Thoracic aorta (tissue), 2 donors: ENCODE results near the gene ATP10A. TPM values are rescaled to one million over a fixed set of nuclear protein-coding genes. Genes with fewer than 3 reads are reported as not detected.

Source experiments
- ATAC-seq: fragments of 150-250 bp; one replicate; pipeline ENCODE4 v1.8.0; 2017; ENCODE audit warnings: low read depth; ENCODE audit not compliant: insufficient number of reproducible peaks, low FRiP score
- DNase-seq: peaks from one replicate; pipeline ENCODE4 v3.0.0-alpha.2; 2020; ENCODE audit warnings: low spot score
- H3K27ac ChIP-seq, 2 donors: fragments of 200-600 bp; sonication (generic); 1 replicate in 1 of 2; 2 replicates in 1 of 2; pipeline ENCODE4 v1.5.1; 2016; ENCODE audit warnings: mild to moderate bottlenecking in 2 of 2, moderate library complexity in 2 of 2
- H3K27me3 ChIP-seq: fragments of 200-600 bp; sonication (generic); replicated peaks from 2 replicates; pipeline ENCODE4 v1.6.0; 2016; ENCODE audit warnings: mild to moderate bottlenecking; ENCODE audit not compliant: insufficient read depth
- H3K36me3 ChIP-seq: fragments of 200-600 bp; sonication (generic); one replicate; pipeline ENCODE4 v1.5.1; 2016
- H3K4me1 ChIP-seq, 2 donors: fragments of 200-600 bp; sonication (generic); 1 replicate in 1 of 2; 2 replicates in 1 of 2; pipeline versions ENCODE4 v1.5.1 to v1.6.0; 2016; ENCODE audit warnings: low read depth in 2 of 2, mild to moderate bottlenecking in 1 of 2; ENCODE audit not compliant: control insufficient read depth in 1 of 2
- H3K4me3 ChIP-seq: fragments of 200-600 bp; sonication (generic); 2 replicates; pipeline ENCODE4 v1.5.1; 2016; ENCODE audit warnings: mild to moderate bottlenecking
- H3K9me3 ChIP-seq: fragments of 200-600 bp; sonication (generic); 2 replicates; pipeline ENCODE4 v1.5.1; 2016
- CTCF ChIP-seq: fragments of 200-600 bp; sonication (generic); IDR thresholded peaks from one replicate; pipeline ENCODE4 v1.5.1; 2019; ENCODE audit warnings: antibody characterized with exemption
- total RNA-seq, 2 donors: library from RNA; depleted of rRNA; stranded (reverse); fragments of >200 nt; gene quantifications; one replicate each; pipeline versions ENCODE4 v1.1.0 to v1.2.3, GENCODE V29; 2016

The ATP10A gene
- total RNA-seq, 2 donors from 2014 or later: 59.4 to 89.8 TPM

GRCh38 chr15:25810154-25810553 is 53.0 kb downstream of the ATP10A start:
- no peak for DNase-seq
- no peaks in the 10 kb centered on the region for H3K36me3 ChIP-seq
- H3K27ac ChIP-seq: no peak overlapping the region
- no peak overlapping the region for H3K4me3 ChIP-seq
- H3K4me1 ChIP-seq: peaks cover 23 to 74% of the 10 kb centered on the region in 2 donors
- H3K27me3 ChIP-seq: no peaks in the 10 kb centered on the region
- no peak for ATAC-seq
- no peak for TF ChIP-seq CTCF
- H3K9me3 ChIP-seq: no peaks in the 10 kb centered on the region

GRCh38 chr15:25807063-25807462 is 56.1 kb downstream of the ATP10A start:
- Histone ChIP-seq H3K9me3 (no peaks in the 10 kb centered on the region), H3K4me1 (peaks cover 33 to 74% of the 10 kb centered on the region in 2 donors), H3K27me3 (no peaks in the 10 kb centered on the region), H3K4me3 (no peak overlapping the region), H3K27ac (no peak overlapping the region), H3K36me3 (no peaks in the 10 kb centered on the region)
- DNase-seq (no peak), ATAC-seq (no peak)
- no peak for TF ChIP-seq CTCF

- peak; percentile 36 for ATAC-seq
- TF ChIP-seq CTCF: no peak
- peak; percentile 53 for DNase-seq
- Histone ChIP-seq H3K27me3 (no peaks in the 10 kb centered on the region), H3K9me3 (no peaks in the 10 kb centered on the region), H3K4me1 (peaks cover 38 to 74% of the 10 kb centered on the region in 2 donors), H3K4me3 (no peak overlapping the region), H3K27ac (peak overlapping the region; percentile 29 to 60), H3K36me3 (no peaks in the 10 kb centered on the region)
Measured at GRCh38 chr15:25805031-25805430, 58.1 kb downstream of the ATP10A start.

GRCh38 chr15:25804451-25804850 is 58.7 kb downstream of the ATP10A start:
- H3K4me3 ChIP-seq: no peak overlapping the region
- TF ChIP-seq CTCF: no peak
- H3K36me3 ChIP-seq: no peaks in the 10 kb centered on the region
- peaks cover 44 to 78% of the 10 kb centered on the region in 2 donors for H3K4me1 ChIP-seq
- H3K27me3 ChIP-seq: no peaks in the 10 kb centered on the region
- H3K9me3 ChIP-seq: no peaks in the 10 kb centered on the region
- DNase-seq: no peak
- peak overlapping the region; percentile 29 to 60 for H3K27ac ChIP-seq
- no peak for ATAC-seq

- DNase-seq (no peak), ATAC-seq (no peak)
- Histone ChIP-seq H3K4me3 (no peak overlapping the region), H3K27ac (peak overlapping the region; percentile 72 to 83), H3K36me3 (no peaks in the 10 kb centered on the region), H3K4me1 (peaks cover 48 to 82% of the 10 kb centered on the region in 2 donors), H3K9me3 (no peaks in the 10 kb centered on the region), H3K27me3 (no peaks in the 10 kb centered on the region)
- TF ChIP-seq CTCF: no peak
Measured at GRCh38 chr15:25803541-25803940, 59.6 kb downstream of the ATP10A start.
